GM21381 (cell line): ENCODE measurements around the gene ZRANB1.

Source experiments
- ATAC-seq: cut with Tn5 transposase; IDR thresholded peaks from one replicate; pipeline ENCODE4 v1.9.1; 2021; ENCODE audit warnings: mild to moderate bottlenecking, moderate library complexity; ENCODE audit not compliant: unreplicated experiment

The ZRANB1 gene

GRCh38 chr10:124918906-124919305 lies 23.0 kb upstream of the ZRANB1 start:
- no peak for ATAC-seq

- ATAC-seq = no peak
These were observed 20.7 kb upstream of the ZRANB1 start for GRCh38 chr10:124921261-124921660.

- ATAC-seq = no peak
These were observed 18.2 kb upstream of the ZRANB1 start for GRCh38 chr10:124923684-124924083.

- ATAC-seq = no peak
These were observed 15.4 kb upstream of the ZRANB1 start for GRCh38 chr10:124926548-124926947.

GRCh38 chr10:124928087-124928486 lies 13.8 kb upstream of the ZRANB1 start:
- ATAC-seq = no peak

- ATAC-seq = no peak
These were observed 13.4 kb upstream of the ZRANB1 start for GRCh38 chr10:124928545-124928944.

GRCh38 chr10:124935946-124936345 lies 6.0 kb upstream of the ZRANB1 start:
- ATAC-seq = no peak

GRCh38 chr10:124936813-124937212 lies 5.1 kb upstream of the ZRANB1 start:
- no peak for ATAC-seq

GRCh38 chr10:124939290-124939689 lies 2.6 kb upstream of the ZRANB1 start:
- no peak for ATAC-seq

- ATAC-seq = no peak
These were observed 620 bp downstream of the ZRANB1 start for GRCh38 chr10:124942317-124943169.

GRCh38 chr10:124943301-124944092 lies 1.6 kb downstream of the ZRANB1 start:
- no peak for ATAC-seq

- no peak for ATAC-seq
These were observed 3.1 kb downstream of the ZRANB1 start for GRCh38 chr10:124944982-124945381.

- peak; percentile 53 for ATAC-seq
These were observed 5.0 kb downstream of the ZRANB1 start for GRCh38 chr10:124946945-124947344.

- no peak for ATAC-seq
These were observed 7.6 kb downstream of the ZRANB1 start for GRCh38 chr10:124949543-124949942.

GRCh38 chr10:124952123-124952522 lies 10.2 kb downstream of the ZRANB1 start:
- no peak for ATAC-seq

GRCh38 chr10:124953421-124953820 lies 11.5 kb downstream of the ZRANB1 start:
- no peak for ATAC-seq

GRCh38 chr10:124955243-124955642 lies 13.3 kb downstream of the ZRANB1 start:
- no peak for ATAC-seq

GRCh38 chr10:124955868-124956267 lies 13.9 kb downstream of the ZRANB1 start:
- no peak for ATAC-seq

GRCh38 chr10:124956764-124957163 lies 14.8 kb downstream of the ZRANB1 start:
- ATAC-seq = no peak

GRCh38 chr10:124957404-124957947 lies 15.6 kb downstream of the ZRANB1 start:
- ATAC-seq = no peak

GRCh38 chr10:124959564-124959963 lies 17.6 kb downstream of the ZRANB1 start:
- no peak for ATAC-seq

- no peak for ATAC-seq
These were observed 19.3 kb downstream of the ZRANB1 start for GRCh38 chr10:124961248-124961570.
